Effector memory CD8-positive, alpha-beta T cell (primary cell): Measurements from ENCODE around the gene SEMA3D.

Experiments
- ATAC-seq: fragments of 150-1000 bp; cut with Tn5 transposase; replicated peaks from 2 replicates; pipeline ENCODE4 v1.10.0; 2021; ENCODE audit warnings: mild to moderate bottlenecking, moderate library complexity
- DNase-seq, 3 experiments: peaks; one replicate each; pipeline ENCODE4 v3.0.0; 2021
- H3K27ac Mint-ChIP-seq, 2 donors: one replicate each; pipeline ENCODE4 v1.8.0; 2022; ENCODE audit warnings: mild to moderate bottlenecking in 2 of 2, mixed read lengths in 2 of 2, moderate library complexity in 2 of 2
- H3K27me3 Mint-ChIP-seq, 2 donors: one replicate each; pipeline ENCODE4 v1.8.0; 2022; ENCODE audit warnings: mixed read lengths in 2 of 2
- H3K36me3 Mint-ChIP-seq: one replicate; pipeline ENCODE4 v1.8.0; 2022; ENCODE audit warnings: mild to moderate bottlenecking, moderate library complexity, mixed read lengths; ENCODE audit not compliant: insufficient read depth
- H3K4me1 Mint-ChIP-seq, 2 donors: one replicate each; pipeline ENCODE4 v1.8.0; 2022; ENCODE audit warnings: low read depth in 2 of 2, mixed read lengths in 2 of 2
- H3K4me3 Mint-ChIP-seq, 2 donors: one replicate each; pipeline ENCODE4 v1.8.0; 2022; ENCODE audit warnings: mild to moderate bottlenecking in 2 of 2, mixed read lengths in 2 of 2, moderate library complexity in 2 of 2
- H3K9me3 Mint-ChIP-seq, 2 donors: one replicate each; pipeline ENCODE4 v1.8.0; 2022; ENCODE audit warnings: mixed read lengths in 2 of 2

SEMA3D gene

DNA sequence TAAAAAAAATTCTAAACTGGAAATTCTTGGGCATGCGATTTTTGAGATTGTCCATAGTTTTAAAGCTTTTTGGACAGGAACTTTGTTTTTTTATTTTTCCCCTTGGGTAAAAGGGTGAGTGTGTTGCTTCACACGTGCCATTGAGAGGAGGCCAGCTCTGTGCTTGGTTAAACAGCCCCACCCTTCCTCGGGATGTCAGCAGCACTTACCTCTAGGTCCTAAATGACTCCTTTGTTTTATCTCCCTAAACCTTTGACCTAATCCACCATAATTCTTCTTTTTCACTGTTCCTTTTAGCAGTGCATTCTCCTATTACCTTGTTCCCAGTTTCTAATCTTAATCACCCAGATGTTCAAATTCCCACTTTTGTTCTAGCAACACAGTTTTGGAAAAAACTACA, 83.5 kb downstream of the SEMA3D start:
- Mint-ChIP-seq H3K9me3 (peaks cover 9% of the 10 kb centered on the region in 2 donors), H3K36me3 (no peaks in the 10 kb centered on the region)

DNA sequence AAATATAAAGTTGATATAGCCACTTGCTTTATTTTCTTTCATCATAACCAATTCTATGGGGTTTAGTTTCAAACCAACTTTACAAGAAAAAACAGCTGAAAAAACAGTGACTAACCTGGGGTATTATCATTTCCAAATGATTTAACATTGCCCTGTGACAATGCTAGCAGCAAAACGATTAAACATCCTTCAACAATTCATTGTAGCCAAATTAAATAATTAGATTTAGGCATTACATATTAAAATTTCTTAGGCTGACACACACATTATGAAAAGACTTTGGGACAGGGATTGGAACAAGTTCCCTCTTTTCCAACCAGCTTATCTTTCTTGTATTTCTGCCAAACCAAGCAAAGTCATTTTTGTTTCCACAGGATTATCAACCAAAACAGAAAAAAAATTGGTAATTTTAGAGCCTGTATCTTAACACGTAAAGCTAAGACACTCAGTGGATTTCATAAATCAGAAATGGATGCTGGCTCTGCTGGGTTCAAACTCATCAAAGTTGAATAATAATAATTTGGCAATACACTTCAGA, 84.0 kb downstream of the SEMA3D start:
- H3K27ac Mint-ChIP-seq: no peak overlapping the region
- no peak for DNase-seq

More for the DNA sequence above, 83.5 kb downstream of the SEMA3D start:
- no peak for DNase-seq
- Mint-ChIP-seq H3K27ac (no peak overlapping the region), H3K4me3 (no peak overlapping the region), H3K4me1 (no peaks in the 10 kb centered on the region), H3K27me3 (no peaks in the 10 kb centered on the region)
- no peak for ATAC-seq

GRCh38 chr7:85101347-85101746, 85.5 kb downstream of the SEMA3D start:
- Mint-ChIP-seq H3K27me3 (no peaks in the 10 kb centered on the region), H3K36me3 (no peaks in the 10 kb centered on the region), H3K27ac (no peak overlapping the region), H3K9me3 (peaks cover 7 to 9% of the 10 kb centered on the region in 2 donors), H3K4me1 (no peaks in the 10 kb centered on the region), H3K4me3 (no peak overlapping the region)
- ATAC-seq: no peak
- DNase-seq: no peak

More for the DNA sequence above, 84.0 kb downstream of the SEMA3D start:
- Mint-ChIP-seq H3K27me3 (no peaks in the 10 kb centered on the region), H3K36me3 (no peaks in the 10 kb centered on the region), H3K4me1 (no peaks in the 10 kb centered on the region), H3K9me3 (peaks cover 9% of the 10 kb centered on the region in 2 donors), H3K4me3 (no peak overlapping the region)
- ATAC-seq: no peak

- H3K27ac Mint-ChIP-seq: no peak overlapping the region
- H3K4me1 Mint-ChIP-seq: no peaks in the 10 kb centered on the region
- DNase-seq: no peak
- no peak overlapping the region for H3K4me3 Mint-ChIP-seq
- no peaks in the 10 kb centered on the region for H3K36me3 Mint-ChIP-seq
- H3K9me3 Mint-ChIP-seq: peaks cover 7 to 18% of the 10 kb centered on the region in 2 donors
- no peak for ATAC-seq
- H3K27me3 Mint-ChIP-seq: no peaks in the 10 kb centered on the region
These were observed 89.0 kb downstream of the SEMA3D start for GRCh38 chr7:85097844-85098243.

DNA sequence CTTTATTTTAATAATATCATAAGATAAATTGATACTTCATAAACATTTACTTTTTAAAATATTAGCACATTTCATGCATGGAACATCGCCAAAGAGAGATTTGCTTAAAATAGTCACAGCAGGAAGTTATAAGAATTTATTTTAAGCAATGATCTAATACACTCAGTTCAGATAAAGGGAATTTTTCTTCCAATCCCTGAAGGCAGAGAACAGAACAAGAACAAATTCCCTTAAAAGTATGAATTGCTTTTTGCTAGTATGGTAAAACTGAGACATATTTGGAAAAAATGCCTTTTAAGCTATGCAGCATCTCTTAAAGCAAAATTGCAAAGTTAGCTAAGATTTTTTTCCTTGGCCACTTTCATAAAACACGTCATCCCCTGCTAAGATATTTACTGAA, 91.0 kb downstream of the SEMA3D start:
- Mint-ChIP-seq H3K9me3 (peaks cover 9 to 18% of the 10 kb centered on the region in 2 donors), H3K4me3 (no peak overlapping the region), H3K27ac (no peak overlapping the region), H3K27me3 (no peaks in the 10 kb centered on the region), H3K36me3 (no peaks in the 10 kb centered on the region), H3K4me1 (no peaks in the 10 kb centered on the region)
- no peak for ATAC-seq
- DNase-seq: no peak

DNA sequence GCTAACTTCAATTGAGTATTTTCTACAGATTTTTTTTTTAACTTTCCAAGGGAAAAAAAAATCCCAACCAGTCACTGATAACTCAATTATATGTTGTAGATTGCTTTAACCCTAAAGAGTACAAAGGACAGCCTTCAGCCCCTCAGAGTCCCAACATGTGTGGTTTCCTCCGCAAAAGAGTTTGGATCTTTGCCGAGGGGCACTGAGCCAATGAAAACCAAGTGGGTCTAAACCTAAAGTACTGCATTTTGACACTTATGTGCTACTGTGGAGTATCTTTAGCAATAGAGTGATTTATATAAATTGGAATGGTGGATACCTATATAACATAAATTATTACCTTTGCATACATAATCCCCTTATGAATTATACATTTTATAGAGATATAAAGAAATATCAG, 91.5 kb downstream of the SEMA3D start:
- Mint-ChIP-seq H3K4me1 (no peaks in the 10 kb centered on the region), H3K9me3 (peaks cover 9 to 18% of the 10 kb centered on the region in 2 donors), H3K27ac (no peak overlapping the region), H3K4me3 (no peak overlapping the region), H3K27me3 (no peaks in the 10 kb centered on the region), H3K36me3 (no peaks in the 10 kb centered on the region)
- ATAC-seq (no peak), DNase-seq (no peak)

GRCh38 chr7:85094046-85094725, 92.7 kb downstream of the SEMA3D start:
- no peaks in the 10 kb centered on the region for H3K4me1 Mint-ChIP-seq
- no peaks in the 10 kb centered on the region for H3K27me3 Mint-ChIP-seq
- no peak overlapping the region for H3K4me3 Mint-ChIP-seq
- ATAC-seq: no peak
- H3K27ac Mint-ChIP-seq: no peak overlapping the region
- no peak for DNase-seq
- H3K36me3 Mint-ChIP-seq: no peaks in the 10 kb centered on the region
- peaks cover 8 to 17% of the 10 kb centered on the region in 2 donors for H3K9me3 Mint-ChIP-seq

DNA sequence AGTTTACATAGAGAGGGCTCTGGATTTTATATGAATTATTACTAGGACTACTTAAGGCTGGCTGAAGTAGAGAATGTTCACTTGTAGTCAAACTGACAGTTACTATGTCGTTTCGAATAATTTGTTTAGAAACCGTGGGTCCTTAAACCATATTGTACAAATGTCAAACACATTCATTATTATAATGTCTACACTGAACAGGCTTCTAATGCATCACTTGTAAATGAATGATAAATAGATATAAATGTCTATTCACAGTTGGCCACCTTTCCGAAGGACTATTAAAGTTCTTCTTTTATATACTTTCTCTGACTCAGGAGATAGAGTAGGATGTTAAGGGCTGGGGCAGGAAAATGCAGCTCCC, 95.3 kb downstream of the SEMA3D start:
- peaks cover 6 to 9% of the 10 kb centered on the region in 2 donors for H3K9me3 Mint-ChIP-seq
- H3K27ac Mint-ChIP-seq: no peak overlapping the region
- no peak for ATAC-seq
- H3K4me3 Mint-ChIP-seq: no peak overlapping the region
- H3K4me1 Mint-ChIP-seq: no peaks in the 10 kb centered on the region
- H3K27me3 Mint-ChIP-seq: no peaks in the 10 kb centered on the region
- DNase-seq: no peak
- H3K36me3 Mint-ChIP-seq: no peaks in the 10 kb centered on the region

- ATAC-seq: no peak
- H3K4me1 Mint-ChIP-seq: no peaks in the 10 kb centered on the region
- no peak overlapping the region for H3K4me3 Mint-ChIP-seq
- no peak overlapping the region for H3K27ac Mint-ChIP-seq
- DNase-seq: no peak
- no peaks in the 10 kb centered on the region for H3K27me3 Mint-ChIP-seq
- H3K36me3 Mint-ChIP-seq: no peaks in the 10 kb centered on the region
- H3K9me3 Mint-ChIP-seq: peaks cover 6 to 9% of the 10 kb centered on the region in 2 donors
These were observed 95.8 kb downstream of the SEMA3D start for GRCh38 chr7:85090919-85091564.

GRCh38 chr7:85090143-85090542, 96.7 kb downstream of the SEMA3D start:
- ATAC-seq (no peak), DNase-seq (no peak)
- Mint-ChIP-seq H3K27me3 (no peaks in the 10 kb centered on the region), H3K27ac (no peak overlapping the region), H3K9me3 (peaks cover 6 to 9% of the 10 kb centered on the region in 2 donors), H3K36me3 (no peaks in the 10 kb centered on the region), H3K4me3 (no peak overlapping the region), H3K4me1 (no peaks in the 10 kb centered on the region)

GRCh38 chr7:85081846-85082245, 105.0 kb downstream of the SEMA3D start:
- ATAC-seq (no peak), DNase-seq (no peak)
- Mint-ChIP-seq H3K4me3 (no peak overlapping the region), H3K4me1 (no peaks in the 10 kb centered on the region), H3K36me3 (no peaks in the 10 kb centered on the region), H3K27me3 (no peaks in the 10 kb centered on the region), H3K27ac (no peak overlapping the region), H3K9me3 (peaks cover 0 to 3% of the 10 kb centered on the region in 2 donors)

DNA sequence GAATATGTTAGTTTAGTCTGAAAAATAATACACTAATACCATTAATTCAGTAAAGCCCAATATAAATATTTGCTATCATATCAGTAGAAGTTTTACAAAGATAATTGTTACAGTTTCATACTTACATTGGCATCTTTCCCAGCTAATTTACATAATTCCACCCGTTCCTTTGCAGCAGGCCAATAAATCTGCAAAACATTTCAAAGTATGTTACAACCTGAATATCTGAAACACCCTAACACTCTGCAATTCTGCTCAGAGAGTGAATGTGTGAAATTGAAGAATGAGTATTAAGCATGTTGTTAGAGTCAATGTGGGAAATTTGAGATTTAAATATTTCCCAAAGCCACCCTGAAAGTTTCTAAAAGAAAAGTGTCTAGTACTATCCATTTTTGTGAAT, 105.5 kb downstream of the SEMA3D start:
- Mint-ChIP-seq H3K4me3 (no peak overlapping the region), H3K9me3 (peaks cover 0 to 3% of the 10 kb centered on the region in 2 donors), H3K4me1 (no peaks in the 10 kb centered on the region), H3K36me3 (no peaks in the 10 kb centered on the region), H3K27ac (no peak overlapping the region), H3K27me3 (no peaks in the 10 kb centered on the region)
- ATAC-seq (no peak), DNase-seq (no peak)

DNA sequence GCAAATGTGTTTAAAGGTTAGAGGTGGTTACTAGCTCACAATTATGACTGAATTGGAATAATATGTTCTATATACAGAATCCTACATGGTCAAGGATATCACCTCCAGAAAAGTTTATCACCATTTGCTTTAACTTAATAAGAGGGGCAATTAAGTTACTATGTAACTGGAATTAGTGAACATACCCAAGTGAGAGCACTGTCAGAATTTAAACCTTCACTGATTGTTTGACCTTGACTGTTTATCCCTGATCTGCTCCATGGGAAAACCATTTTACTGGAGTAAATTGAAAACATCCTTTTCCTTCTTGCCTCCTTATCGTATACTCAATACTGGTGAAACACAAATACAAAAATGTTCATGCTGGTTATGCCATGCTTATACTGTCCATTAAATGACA, 107.4 kb downstream of the SEMA3D start:
- no peak overlapping the region for H3K4me3 Mint-ChIP-seq
- no peak for DNase-seq
- no peaks in the 10 kb centered on the region for H3K36me3 Mint-ChIP-seq
- ATAC-seq: no peak
- H3K4me1 Mint-ChIP-seq: no peaks in the 10 kb centered on the region
- H3K27ac Mint-ChIP-seq: no peak overlapping the region
- H3K27me3 Mint-ChIP-seq: no peaks in the 10 kb centered on the region
- no peaks in the 10 kb centered on the region for H3K9me3 Mint-ChIP-seq

DNA sequence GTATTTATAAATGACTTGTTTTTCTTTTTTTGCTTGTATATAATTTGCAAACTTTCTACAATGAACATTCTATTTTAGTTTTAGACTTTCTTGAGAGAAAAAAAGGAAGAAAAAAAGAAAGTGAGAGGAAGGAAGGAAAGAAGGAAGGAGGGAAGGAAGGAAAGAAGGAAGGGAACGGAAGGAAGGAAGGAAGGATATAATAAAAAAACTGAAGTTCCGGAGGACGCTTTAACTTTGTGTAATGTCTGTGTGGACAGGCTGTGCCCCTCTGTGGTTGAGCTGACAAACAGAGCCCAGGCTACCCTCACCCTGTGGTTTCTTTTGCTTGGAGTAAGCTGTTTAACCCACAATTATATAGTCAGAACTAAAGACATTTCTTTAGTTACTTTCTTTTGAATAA, 108.7 kb downstream of the SEMA3D start:
- Mint-ChIP-seq H3K9me3 (no peaks in the 10 kb centered on the region), H3K27me3 (no peaks in the 10 kb centered on the region), H3K4me1 (no peaks in the 10 kb centered on the region), H3K36me3 (no peaks in the 10 kb centered on the region), H3K27ac (no peak overlapping the region), H3K4me3 (no peak overlapping the region)
- ATAC-seq (no peak), DNase-seq (no peak)
